Neural cell (in vitro differentiated cells): Measurements from ENCODE around the gene PNPLA6.

Experiments used
- POLR2AphosphoS5 ChIP-seq: IDR thresholded peaks from 2 replicates; pipeline ENCODE4 v1.6.1; 2012
- TF ChIP-seq, protein P1 (sequence below): fragments of 450-650 bp; IDR thresholded peaks from 2 replicates; pipeline ENCODE4 v1.5.1; 2014; ENCODE audit warnings: antibody characterized with exemption, mild to moderate bottlenecking, moderate library complexity; ENCODE audit not compliant: poor library complexity, severe bottlenecking
- TF ChIP-seq, protein P2 (sequence below): IDR thresholded peaks from 2 replicates; pipeline ENCODE4 v1.6.1; 2012; ENCODE audit warnings: borderline replicate concordance

DNA sequence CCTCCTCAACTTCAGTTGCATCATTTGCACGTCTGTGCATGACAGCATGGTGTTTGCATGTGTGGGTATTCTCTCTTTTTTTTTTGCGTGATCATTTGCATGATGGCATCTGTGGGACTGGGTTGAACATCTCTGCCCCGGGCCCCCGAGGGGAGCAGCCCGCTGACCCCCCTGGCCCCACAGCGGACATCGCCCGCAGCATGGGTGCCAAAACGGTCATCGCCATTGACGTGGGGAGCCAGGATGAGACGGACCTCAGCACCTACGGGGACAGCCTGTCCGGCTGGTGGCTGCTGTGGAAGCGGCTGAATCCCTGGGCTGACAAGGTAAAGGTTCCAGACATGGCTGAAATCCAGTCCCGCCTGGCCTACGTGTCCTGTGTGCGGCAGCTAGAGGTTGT is 23.1 kb downstream of the PNPLA6 start:
- TF ChIP-seq, protein P1, sequence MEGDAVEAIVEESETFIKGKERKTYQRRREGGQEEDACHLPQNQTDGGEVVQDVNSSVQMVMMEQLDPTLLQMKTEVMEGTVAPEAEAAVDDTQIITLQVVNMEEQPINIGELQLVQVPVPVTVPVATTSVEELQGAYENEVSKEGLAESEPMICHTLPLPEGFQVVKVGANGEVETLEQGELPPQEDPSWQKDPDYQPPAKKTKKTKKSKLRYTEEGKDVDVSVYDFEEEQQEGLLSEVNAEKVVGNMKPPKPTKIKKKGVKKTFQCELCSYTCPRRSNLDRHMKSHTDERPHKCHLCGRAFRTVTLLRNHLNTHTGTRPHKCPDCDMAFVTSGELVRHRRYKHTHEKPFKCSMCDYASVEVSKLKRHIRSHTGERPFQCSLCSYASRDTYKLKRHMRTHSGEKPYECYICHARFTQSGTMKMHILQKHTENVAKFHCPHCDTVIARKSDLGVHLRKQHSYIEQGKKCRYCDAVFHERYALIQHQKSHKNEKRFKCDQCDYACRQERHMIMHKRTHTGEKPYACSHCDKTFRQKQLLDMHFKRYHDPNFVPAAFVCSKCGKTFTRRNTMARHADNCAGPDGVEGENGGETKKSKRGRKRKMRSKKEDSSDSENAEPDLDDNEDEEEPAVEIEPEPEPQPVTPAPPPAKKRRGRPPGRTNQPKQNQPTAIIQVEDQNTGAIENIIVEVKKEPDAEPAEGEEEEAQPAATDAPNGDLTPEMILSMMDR, result no peak
- no peak for TF ChIP-seq POLR2AphosphoS5
- TF ChIP-seq, protein P2, sequence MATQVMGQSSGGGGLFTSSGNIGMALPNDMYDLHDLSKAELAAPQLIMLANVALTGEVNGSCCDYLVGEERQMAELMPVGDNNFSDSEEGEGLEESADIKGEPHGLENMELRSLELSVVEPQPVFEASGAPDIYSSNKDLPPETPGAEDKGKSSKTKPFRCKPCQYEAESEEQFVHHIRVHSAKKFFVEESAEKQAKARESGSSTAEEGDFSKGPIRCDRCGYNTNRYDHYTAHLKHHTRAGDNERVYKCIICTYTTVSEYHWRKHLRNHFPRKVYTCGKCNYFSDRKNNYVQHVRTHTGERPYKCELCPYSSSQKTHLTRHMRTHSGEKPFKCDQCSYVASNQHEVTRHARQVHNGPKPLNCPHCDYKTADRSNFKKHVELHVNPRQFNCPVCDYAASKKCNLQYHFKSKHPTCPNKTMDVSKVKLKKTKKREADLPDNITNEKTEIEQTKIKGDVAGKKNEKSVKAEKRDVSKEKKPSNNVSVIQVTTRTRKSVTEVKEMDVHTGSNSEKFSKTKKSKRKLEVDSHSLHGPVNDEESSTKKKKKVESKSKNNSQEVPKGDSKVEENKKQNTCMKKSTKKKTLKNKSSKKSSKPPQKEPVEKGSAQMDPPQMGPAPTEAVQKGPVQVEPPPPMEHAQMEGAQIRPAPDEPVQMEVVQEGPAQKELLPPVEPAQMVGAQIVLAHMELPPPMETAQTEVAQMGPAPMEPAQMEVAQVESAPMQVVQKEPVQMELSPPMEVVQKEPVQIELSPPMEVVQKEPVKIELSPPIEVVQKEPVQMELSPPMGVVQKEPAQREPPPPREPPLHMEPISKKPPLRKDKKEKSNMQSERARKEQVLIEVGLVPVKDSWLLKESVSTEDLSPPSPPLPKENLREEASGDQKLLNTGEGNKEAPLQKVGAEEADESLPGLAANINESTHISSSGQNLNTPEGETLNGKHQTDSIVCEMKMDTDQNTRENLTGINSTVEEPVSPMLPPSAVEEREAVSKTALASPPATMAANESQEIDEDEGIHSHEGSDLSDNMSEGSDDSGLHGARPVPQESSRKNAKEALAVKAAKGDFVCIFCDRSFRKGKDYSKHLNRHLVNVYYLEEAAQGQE, result no peak
